Measurements from ENCODE around the gene CSNK1A1. TPM values are rescaled to one million over a fixed set of nuclear protein-coding genes. Genes with fewer than 3 reads are reported as not detected.

CSNK1A1 gene
- total RNA-seq, 4 donors from 2014 or later: 146 to 200 (median 166) TPM

DNA sequence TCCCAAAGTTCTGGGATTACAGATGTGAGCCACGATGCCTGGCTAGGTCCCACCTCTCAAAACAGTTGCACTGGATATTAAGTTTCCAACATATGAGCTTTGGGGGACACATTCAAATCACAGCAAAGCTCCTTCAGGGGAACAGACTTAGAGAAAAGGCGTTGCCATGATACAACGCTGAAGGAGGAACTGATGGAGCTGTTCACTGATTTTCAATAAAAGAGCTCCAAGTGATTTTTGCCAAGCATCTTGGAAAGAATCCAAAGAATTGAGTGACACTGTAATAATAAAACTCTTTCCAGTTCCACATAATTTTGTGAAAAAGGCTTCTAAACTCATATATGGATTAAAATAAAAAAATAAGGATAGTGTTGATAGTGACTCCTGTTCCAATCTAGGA, 72.5 kb downstream of the CSNK1A1 start:
- Histone ChIP-seq H3K27me3 (no peaks in the 10 kb centered on the region), H3K4me1 (no peaks in the 10 kb centered on the region), H3K36me3 (no peaks in the 10 kb centered on the region), H3K27ac (no peak overlapping the region), H3K9me3 (no peaks in the 10 kb centered on the region), H3K4me3 (no peak overlapping the region)
- TF ChIP-seq EP300 (IDR thresholded peaks at IDR 0.05) (no peak), POLR2A (IDR thresholded peaks at IDR 0.05) (no peak)
- TF ChIP-seq, protein P1, sequence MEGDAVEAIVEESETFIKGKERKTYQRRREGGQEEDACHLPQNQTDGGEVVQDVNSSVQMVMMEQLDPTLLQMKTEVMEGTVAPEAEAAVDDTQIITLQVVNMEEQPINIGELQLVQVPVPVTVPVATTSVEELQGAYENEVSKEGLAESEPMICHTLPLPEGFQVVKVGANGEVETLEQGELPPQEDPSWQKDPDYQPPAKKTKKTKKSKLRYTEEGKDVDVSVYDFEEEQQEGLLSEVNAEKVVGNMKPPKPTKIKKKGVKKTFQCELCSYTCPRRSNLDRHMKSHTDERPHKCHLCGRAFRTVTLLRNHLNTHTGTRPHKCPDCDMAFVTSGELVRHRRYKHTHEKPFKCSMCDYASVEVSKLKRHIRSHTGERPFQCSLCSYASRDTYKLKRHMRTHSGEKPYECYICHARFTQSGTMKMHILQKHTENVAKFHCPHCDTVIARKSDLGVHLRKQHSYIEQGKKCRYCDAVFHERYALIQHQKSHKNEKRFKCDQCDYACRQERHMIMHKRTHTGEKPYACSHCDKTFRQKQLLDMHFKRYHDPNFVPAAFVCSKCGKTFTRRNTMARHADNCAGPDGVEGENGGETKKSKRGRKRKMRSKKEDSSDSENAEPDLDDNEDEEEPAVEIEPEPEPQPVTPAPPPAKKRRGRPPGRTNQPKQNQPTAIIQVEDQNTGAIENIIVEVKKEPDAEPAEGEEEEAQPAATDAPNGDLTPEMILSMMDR (IDR thresholded peaks at IDR 0.05): no peak
- WGBS, 2 donors: 55 to 65% methylated on average over 3 of the region's 3 CpGs
- DNase-seq (ENCODE audit: low spot score in 2 of 2): no peak

DNA sequence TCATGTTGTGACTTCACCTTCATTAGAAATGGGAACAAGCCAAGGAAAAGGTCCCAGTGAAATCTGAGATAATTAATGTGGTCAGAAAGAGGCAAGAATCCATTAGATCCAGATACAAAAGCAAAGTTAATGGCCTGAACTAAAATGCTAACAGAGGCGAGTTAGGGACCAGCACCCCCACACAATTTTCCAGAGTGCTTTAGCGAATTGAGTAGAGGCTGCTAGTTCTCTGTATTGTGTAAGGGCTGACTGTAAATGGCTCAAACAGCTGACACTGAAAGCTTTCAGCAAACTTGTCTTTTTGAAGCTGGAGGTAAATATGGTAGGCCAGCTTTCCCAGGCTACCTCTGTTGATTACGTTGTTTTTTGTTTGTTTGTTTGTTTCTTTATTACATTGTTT, 75.5 kb downstream of the CSNK1A1 start:
- H3K4me1 ChIP-seq: peaks cover 0 to 10% (median 0%) of the 10 kb centered on the region in 4 donors
- no peak overlapping the region for H3K27ac ChIP-seq
- no peaks in the 10 kb centered on the region for H3K36me3 ChIP-seq
- H3K9me3 ChIP-seq: no peaks in the 10 kb centered on the region
- H3K4me3 ChIP-seq: no peak overlapping the region
- no peaks in the 10 kb centered on the region for H3K27me3 ChIP-seq
- TF ChIP-seq, protein P1 (IDR thresholded peaks at IDR 0.05): no peak
- TF ChIP-seq POLR2A (IDR thresholded peaks at IDR 0.05) (no peak), EP300 (IDR thresholded peaks at IDR 0.05) (no peak)
- no peak for DNase-seq (ENCODE audit: low spot score in 2 of 2)
- 70 to 79% methylated on average over 3 of the region's 3 CpGs for WGBS, 2 donors

DNA sequence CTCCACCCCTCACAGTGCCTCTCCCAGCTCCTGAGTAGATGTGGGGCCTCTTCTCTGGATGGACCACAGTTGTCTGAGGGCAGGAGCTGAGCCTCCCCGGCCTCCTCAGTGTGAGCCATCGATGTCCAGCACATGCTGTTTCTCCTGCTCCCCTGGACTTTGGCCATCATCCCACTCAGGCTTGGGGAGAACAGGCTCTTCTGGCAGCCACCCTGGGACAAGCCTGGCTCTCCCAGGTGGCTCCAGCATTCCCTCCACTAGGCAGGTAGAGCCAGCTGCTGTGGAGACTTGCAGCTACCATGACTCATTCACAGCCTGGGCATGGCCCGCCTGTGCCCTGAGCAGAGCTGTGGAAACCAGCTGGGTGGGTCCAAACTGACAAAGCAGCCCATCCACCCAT, 77.0 kb downstream of the CSNK1A1 start:
- WGBS, 2 donors: 71 to 92% methylated on average over 3 of the region's 3 CpGs
- no peaks in the 10 kb centered on the region for H3K9me3 ChIP-seq
- no peak for DNase-seq (ENCODE audit: low spot score in 2 of 2)
- H3K27ac ChIP-seq: peak overlapping the region in 1 of 4 donors; percentile 34
- no peaks in the 10 kb centered on the region for H3K36me3 ChIP-seq
- no peak for TF ChIP-seq EP300 (IDR thresholded peaks at IDR 0.05)
- no peak overlapping the region for H3K4me3 ChIP-seq
- H3K27me3 ChIP-seq: no peaks in the 10 kb centered on the region
- H3K4me1 ChIP-seq: peaks cover 0 to 10% (median 0%) of the 10 kb centered on the region in 4 donors

DNA sequence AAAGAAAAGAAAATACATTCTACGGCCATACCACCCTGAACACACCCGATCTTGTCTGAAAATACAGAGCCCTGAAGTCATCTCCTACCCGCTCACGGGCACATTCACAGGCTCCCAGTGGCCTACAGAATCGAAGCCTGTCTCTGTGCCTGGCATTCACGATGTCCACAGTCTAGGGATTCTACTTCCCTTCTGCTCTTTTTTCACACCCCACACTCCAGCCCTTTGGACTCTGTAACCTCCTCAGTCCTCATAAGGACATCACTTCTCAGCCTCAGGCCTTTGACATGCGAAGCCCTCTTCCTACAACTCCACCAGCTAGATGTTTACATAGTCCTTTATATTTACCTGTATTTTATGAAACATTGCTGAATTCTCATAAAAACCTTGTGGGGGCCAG, 77.8 kb downstream of the CSNK1A1 start:
- H3K9me3 ChIP-seq: no peaks in the 10 kb centered on the region
- no peak overlapping the region for H3K4me3 ChIP-seq
- TF ChIP-seq POLR2A (IDR thresholded peaks at IDR 0.05): no peak
- no peak for TF ChIP-seq EP300 (IDR thresholded peaks at IDR 0.05)
- no peak for DNase-seq (ENCODE audit: low spot score in 2 of 2)
- no peaks in the 10 kb centered on the region for H3K27me3 ChIP-seq
- WGBS, 2 donors: 90 to 94% methylated on average over 7 of the region's 7 CpGs
- no peaks in the 10 kb centered on the region for H3K36me3 ChIP-seq
- H3K27ac ChIP-seq: no peak overlapping the region
- H3K4me1 ChIP-seq: peaks cover 0 to 10% (median 0%) of the 10 kb centered on the region in 4 donors

DNA sequence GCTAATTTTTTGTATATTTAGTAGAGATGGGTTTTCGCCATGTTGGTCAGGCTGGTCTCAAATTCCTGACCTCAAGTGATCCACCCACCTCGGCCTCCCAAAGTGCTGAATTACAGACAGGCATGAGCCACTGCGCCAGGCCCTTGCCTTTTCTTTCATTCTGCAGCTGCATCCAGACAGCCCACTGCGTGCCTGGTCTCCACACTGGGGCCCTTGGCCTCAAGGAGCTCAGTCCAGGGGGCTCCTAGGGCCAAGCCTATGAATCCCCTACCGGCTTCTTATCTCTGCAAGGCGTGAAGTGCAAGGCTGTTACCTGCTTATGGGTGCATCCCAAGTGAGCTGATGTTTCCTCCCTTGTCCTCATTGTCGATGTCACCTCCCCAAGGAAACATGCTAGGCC, 78.8 kb downstream of the CSNK1A1 start:
- WGBS, 2 donors: 91 to 99% methylated on average over 7 of the region's 7 CpGs
- H3K36me3 ChIP-seq: no peaks in the 10 kb centered on the region
- DNase-seq (ENCODE audit: low spot score in 2 of 2): no peak
- no peak overlapping the region for H3K4me3 ChIP-seq
- H3K27ac ChIP-seq: peak overlapping the region in 1 of 4 donors; percentile 65
- H3K9me3 ChIP-seq: no peaks in the 10 kb centered on the region
- no peaks in the 10 kb centered on the region for H3K27me3 ChIP-seq
- peaks cover 0 to 10% (median 0%) of the 10 kb centered on the region in 4 donors for H3K4me1 ChIP-seq
- TF ChIP-seq EP300 (IDR thresholded peaks at IDR 0.05) (no peak), POLR2A (IDR thresholded peaks at IDR 0.05) (no peak)
- TF ChIP-seq, protein P1 (IDR thresholded peaks at IDR 0.05): no peak

DNA sequence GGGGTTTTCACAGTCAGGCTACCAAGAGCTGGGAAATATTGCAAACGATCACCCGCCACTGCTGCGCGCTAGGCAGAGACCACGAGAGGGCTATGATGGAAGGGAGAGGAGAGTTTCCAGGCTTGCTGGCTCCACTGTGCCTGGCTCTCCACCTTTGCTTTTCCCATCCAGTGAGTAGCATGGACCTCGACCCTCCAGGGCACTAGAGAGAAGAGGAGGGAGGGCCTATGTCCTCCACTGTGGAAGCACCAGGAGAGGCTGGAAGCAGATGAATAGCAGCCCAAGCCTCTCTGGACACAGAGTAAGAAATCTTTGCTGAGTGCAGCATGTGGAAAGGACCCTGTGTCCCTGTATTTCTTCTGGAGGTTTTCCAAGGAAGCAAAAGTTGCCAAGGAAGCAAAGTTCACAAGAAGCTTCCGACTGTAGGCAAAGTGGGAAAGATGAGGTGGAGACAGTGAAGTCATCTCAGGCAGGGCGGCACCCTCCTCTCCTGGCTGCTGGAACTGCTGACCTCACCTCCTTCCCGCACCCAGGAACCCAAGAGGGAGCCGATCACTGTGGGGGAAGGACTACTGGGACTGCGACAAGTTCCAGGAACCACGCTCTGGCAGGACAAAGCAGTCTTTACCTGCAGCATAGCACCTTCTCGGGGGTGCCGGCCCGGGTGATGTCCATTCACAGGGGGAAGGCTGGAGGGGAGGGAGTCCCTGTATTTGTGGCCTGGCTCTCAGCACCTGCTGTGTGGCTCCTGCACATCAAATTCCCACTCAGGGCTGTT, 79.6 kb downstream of the CSNK1A1 start:
- DNase-seq (ENCODE audit: low spot score in 2 of 2): no peak
- H3K36me3 ChIP-seq: no peaks in the 10 kb centered on the region
- H3K4me3 ChIP-seq: no peak overlapping the region
- H3K27ac ChIP-seq: peak overlapping the region in 2 of 4 donors; percentile 37 to 65
- TF ChIP-seq EP300 (IDR thresholded peaks at IDR 0.05) (no peak), POLR2A (IDR thresholded peaks at IDR 0.05) (no peak)
- TF ChIP-seq, protein P1 (IDR thresholded peaks at IDR 0.05): no peak
- 52 to 63% methylated on average over 11 to 15 of the region's 15 CpGs for WGBS, 2 donors
- no peaks in the 10 kb centered on the region for H3K27me3 ChIP-seq
- no peaks in the 10 kb centered on the region for H3K9me3 ChIP-seq
- peaks cover 0 to 16% (median 0%) of the 10 kb centered on the region in 4 donors for H3K4me1 ChIP-seq
